ENCODE results near the gene KLF1.
A peak's percentile ranks its signal among the peaks of the same experiment; 100 is the strongest.

KLF1 gene

DNA sequence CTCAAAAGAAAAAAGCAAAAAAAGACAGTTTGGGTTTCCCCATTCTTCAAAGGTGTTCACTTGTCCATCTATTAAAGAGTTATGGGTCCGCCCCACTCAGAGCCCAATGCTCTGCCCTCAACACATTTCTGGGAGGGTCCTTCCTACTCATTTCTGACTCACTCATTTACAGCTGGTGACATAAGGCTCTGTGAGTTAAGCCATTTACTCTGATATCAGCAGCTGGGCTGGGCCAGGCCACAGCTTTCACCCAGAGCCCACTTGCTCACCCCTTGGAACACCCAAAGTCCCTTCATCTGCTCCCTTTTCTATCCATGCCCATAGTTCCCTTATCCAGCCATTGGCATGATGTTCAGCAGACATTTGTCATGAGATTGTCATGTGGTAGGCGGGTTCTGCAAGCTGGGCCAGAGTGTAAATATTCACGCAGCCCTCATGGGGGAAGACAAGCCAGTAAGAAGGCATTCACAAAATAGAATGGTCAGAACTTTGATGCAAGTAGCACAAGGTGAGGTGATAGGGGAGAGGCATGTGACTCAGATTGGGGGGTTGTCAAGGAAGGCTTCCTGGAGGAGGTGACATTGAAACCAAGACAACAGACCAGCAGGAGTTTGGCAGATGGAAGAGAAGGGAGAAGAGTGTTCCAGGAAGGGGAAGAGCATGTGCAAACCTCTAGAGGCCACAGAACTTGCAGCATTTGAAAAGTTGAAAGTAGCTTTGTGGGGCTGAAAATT lies 42.8 kb downstream of the KLF1 start:
- no peaks in the 10 kb centered on the region for H3K9me3 ChIP-seq (ENCODE audit: insufficient read depth, low read length)
- no peak for TF ChIP-seq ZNF274 (IDR thresholded peaks at IDR 0.05; ENCODE audit: low read depth, low read length)
- TF ChIP-seq SUZ12 (IDR thresholded peaks at IDR 0.05; ENCODE audit: extremely low read depth, insufficient read depth, insufficient read length), result no peak
- TF ChIP-seq YY1 (IDR thresholded peaks at IDR 0.05; ENCODE audit: insufficient read depth, insufficient read length), result no peak
- no peak overlapping the region for H3K9ac ChIP-seq (ENCODE audit: insufficient read length, low read depth)
- H3K27me3 ChIP-seq (ENCODE audit: insufficient read depth, insufficient read length), result peaks cover 24% of the 10 kb centered on the region
- no peak for DNase-seq (ENCODE audit: low read depth, low spot score)
- H3K4me1 ChIP-seq (ENCODE audit: insufficient read depth, insufficient read length), result peaks cover 17% of the 10 kb centered on the region
- no peaks in the 10 kb centered on the region for H3K36me3 ChIP-seq (ENCODE audit: insufficient read depth, insufficient read length, low read length)
- H3K4me3 ChIP-seq (ENCODE audit: insufficient read length, low read depth), result no peak overlapping the region

DNA sequence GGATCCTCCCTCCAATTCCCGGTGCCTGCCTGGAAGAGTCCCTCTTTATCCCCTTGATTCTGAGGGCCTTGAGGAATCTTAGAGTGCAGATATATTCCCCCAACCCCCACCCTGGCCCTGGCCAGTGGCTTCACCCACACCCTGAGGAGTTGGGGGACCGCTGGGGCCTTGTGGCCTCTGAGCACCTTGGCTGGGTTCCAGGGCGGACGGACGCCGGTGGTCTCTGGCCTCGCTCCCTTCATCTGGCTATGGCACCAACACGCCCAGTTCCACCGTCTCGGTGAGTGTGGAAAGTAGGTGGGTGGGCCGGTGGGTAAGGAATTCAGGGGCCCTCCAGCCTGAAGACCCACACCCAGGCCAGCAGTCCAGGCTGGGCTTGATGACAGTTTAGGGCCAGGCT lies 43.7 kb downstream of the KLF1 start:
- Histone ChIP-seq H3K4me3 (ENCODE audit: insufficient read length, low read depth) (no peak overlapping the region), H3K36me3 (ENCODE audit: insufficient read depth, insufficient read length, low read length) (no peaks in the 10 kb centered on the region), H3K9me3 (ENCODE audit: insufficient read depth, low read length) (no peaks in the 10 kb centered on the region), H3K27me3 (ENCODE audit: insufficient read depth, insufficient read length) (peaks cover 32% of the 10 kb centered on the region), H3K9ac (ENCODE audit: insufficient read length, low read depth) (no peak overlapping the region), H3K4me1 (ENCODE audit: insufficient read depth, insufficient read length) (peaks cover 21% of the 10 kb centered on the region)
- TF ChIP-seq SUZ12 (IDR thresholded peaks at IDR 0.05; ENCODE audit: extremely low read depth, insufficient read depth, insufficient read length), result no peak
- no peak for TF ChIP-seq ZNF274 (IDR thresholded peaks at IDR 0.05; ENCODE audit: low read depth, low read length)
- TF ChIP-seq YY1 (IDR thresholded peaks at IDR 0.05; ENCODE audit: insufficient read depth, insufficient read length), result no peak
- DNase-seq (ENCODE audit: low read depth, low spot score), result no peak

DNA sequence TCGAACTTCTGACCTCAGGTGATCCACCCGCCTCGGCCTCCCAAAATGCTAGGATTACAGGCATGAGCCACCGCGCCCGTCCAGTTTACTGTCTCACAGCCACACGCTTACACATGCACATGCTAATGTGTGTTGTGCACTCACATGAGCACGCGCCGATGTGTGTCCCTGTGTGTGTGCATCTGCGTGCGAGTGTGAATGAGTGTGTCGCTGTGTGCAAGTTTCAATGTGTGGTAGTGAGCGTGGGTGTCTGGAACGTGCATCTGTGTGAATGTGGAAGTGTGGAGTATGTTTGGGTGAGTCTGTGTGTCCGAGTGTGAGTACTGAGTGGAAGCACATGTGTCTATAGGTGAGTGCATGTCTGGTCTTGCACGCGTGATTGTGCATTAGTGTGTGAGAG lies 44.5 kb downstream of the KLF1 start:
- Histone ChIP-seq H3K36me3 (ENCODE audit: insufficient read depth, insufficient read length, low read length) (no peaks in the 10 kb centered on the region), H3K27me3 (ENCODE audit: insufficient read depth, insufficient read length) (peaks cover 30% of the 10 kb centered on the region), H3K4me3 (ENCODE audit: insufficient read length, low read depth) (no peak overlapping the region), H3K9me3 (ENCODE audit: insufficient read depth, low read length) (no peaks in the 10 kb centered on the region), H3K4me1 (ENCODE audit: insufficient read depth, insufficient read length) (peaks cover 20% of the 10 kb centered on the region), H3K9ac (ENCODE audit: insufficient read length, low read depth) (no peak overlapping the region)
- TF ChIP-seq YY1 (IDR thresholded peaks at IDR 0.05; ENCODE audit: insufficient read depth, insufficient read length), result no peak
- TF ChIP-seq SUZ12 (IDR thresholded peaks at IDR 0.05; ENCODE audit: extremely low read depth, insufficient read depth, insufficient read length), result no peak
- no peak for TF ChIP-seq ZNF274 (IDR thresholded peaks at IDR 0.05; ENCODE audit: low read depth, low read length)
- no peak for DNase-seq (ENCODE audit: low read depth, low spot score)

DNA sequence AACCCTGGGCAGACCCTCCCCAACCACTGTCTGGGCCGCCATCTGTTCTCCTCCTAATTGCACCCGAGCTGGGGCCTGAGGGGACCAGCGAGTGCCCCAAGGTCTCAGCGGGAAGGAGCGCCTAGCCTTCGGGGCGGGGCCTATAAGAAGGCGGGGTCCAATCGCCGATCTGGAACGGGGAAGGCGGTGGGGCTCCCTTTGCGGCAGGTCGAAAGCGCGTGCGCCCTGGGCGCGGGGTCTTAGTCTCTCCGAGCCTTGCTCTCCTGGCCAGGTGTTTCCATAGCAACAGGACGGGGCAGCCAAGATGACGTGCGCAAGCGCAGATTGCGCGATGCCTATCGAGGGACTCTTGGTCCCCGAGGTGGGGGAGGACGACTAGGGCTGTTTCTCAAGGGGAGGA lies 45.9 kb downstream of the KLF1 start:
- peak overlapping the region; percentile 21 for H3K4me3 ChIP-seq (ENCODE audit: insufficient read length, low read depth)
- peak overlapping the region; percentile 9 for H3K9ac ChIP-seq (ENCODE audit: insufficient read length, low read depth)
- H3K36me3 ChIP-seq (ENCODE audit: insufficient read depth, insufficient read length, low read length), result no peaks in the 10 kb centered on the region
- no peaks in the 10 kb centered on the region for H3K9me3 ChIP-seq (ENCODE audit: insufficient read depth, low read length)
- peak; percentile 88 for DNase-seq (ENCODE audit: low read depth, low spot score)
- H3K27me3 ChIP-seq (ENCODE audit: insufficient read depth, insufficient read length), result peaks cover 24% of the 10 kb centered on the region
- H3K4me1 ChIP-seq (ENCODE audit: insufficient read depth, insufficient read length), result peaks cover 20% of the 10 kb centered on the region
- TF ChIP-seq ZNF274 (IDR thresholded peaks at IDR 0.05; ENCODE audit: low read depth, low read length) (no peak), YY1 (IDR thresholded peaks at IDR 0.05; ENCODE audit: insufficient read depth, insufficient read length) (no peak), SUZ12 (IDR thresholded peaks at IDR 0.05; ENCODE audit: extremely low read depth, insufficient read depth, insufficient read length) (no peak)

DNA sequence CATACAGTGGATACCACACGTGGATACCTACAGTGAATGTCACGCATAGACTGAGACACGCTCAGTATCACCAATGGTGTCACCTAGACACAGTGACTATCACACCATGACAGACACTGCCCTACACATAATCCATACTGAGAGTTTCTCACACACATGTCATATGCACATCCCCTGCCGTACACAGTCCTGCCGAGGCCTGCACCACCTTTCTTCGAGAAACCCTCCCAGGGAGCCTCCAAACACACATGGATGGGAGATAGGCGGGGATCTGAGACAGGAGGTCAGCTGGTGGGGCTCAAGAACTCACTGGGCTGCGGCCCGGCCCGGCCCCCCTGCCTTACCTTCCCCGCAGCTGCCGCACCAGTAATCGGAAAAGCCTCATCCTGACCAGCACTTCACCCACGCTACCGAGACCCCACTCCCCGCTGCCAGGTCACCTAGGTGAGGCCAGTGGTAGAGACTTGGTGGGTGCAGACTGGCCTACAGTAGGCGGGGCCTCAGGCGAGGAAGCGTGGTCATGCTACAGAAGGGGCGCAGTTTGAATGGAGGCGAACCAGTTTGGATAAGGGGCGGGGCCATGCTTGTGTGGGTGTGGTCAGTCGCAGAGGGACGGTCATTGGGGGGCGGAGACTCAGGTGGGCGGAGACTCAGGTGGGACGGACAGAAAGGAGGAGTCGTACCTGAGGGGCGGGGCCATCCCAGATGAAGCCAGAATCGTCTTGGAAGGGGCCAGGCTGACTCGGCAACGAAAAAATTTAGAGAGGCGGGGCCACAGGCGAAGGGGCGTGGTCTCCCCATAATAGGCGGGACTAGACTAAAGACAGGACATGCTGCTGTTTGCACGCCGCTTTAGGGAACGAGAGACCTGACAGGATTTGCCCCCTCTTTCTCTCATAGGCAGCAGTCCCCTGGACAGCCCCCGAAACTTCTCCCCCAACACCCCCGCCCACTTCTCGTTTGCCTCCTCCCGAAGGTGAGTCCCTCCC lies 46.6 kb downstream of the KLF1 start:
- Histone ChIP-seq H3K4me1 (ENCODE audit: insufficient read depth, insufficient read length) (peaks cover 20% of the 10 kb centered on the region), H3K36me3 (ENCODE audit: insufficient read depth, insufficient read length, low read length) (no peaks in the 10 kb centered on the region), H3K27me3 (ENCODE audit: insufficient read depth, insufficient read length) (peaks cover 26% of the 10 kb centered on the region), H3K9me3 (ENCODE audit: insufficient read depth, low read length) (no peaks in the 10 kb centered on the region), H3K9ac (ENCODE audit: insufficient read length, low read depth) (peak overlapping the region; percentile 9), H3K4me3 (ENCODE audit: insufficient read length, low read depth) (peak overlapping the region; percentile 21)
- DNase-seq (ENCODE audit: low read depth, low spot score), result peak; percentile 94
- no peak for TF ChIP-seq YY1 (IDR thresholded peaks at IDR 0.05; ENCODE audit: insufficient read depth, insufficient read length)
- TF ChIP-seq SUZ12 (IDR thresholded peaks at IDR 0.05; ENCODE audit: extremely low read depth, insufficient read depth, insufficient read length), result no peak
- no peak for TF ChIP-seq ZNF274 (IDR thresholded peaks at IDR 0.05; ENCODE audit: low read depth, low read length)

DNA sequence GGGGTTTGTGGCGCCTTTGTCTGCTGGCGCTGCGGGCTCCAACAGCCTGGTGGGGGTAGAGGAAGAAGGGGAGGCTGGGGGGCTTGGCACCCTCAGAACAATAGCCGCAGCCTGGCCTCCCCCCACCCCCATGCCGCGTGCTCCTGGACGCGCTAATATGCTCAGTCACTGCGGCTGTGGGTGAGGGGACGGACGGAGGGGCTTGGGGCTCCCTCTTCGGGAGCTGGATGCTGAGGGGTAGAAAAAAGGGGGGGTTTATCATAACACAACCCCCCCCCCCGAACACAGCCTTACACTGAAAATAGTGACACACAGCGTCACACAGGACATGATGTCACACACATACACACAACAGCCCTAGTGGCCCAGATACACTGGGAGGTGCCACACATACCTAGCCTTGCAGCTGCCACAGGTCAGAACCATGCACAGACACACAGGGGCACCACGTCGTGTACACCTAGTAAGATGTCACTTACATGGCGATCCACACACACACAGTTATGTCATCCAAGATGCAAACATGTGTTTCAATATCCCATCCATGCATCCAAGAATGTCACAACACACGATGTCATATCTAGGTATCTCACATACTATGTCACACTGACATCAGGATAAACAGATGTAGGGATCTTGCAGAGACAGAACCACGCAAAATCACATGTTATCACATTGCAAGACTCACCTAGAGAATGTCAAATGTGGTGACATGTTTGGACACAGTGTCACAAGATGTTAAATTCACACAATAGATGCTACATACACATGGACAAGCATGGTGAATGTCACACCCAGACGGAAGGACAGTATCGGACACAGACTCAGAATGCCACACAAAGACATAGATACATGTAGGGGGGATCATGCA lies 47.9 kb downstream of the KLF1 start:
- TF ChIP-seq SUZ12 (IDR thresholded peaks at IDR 0.05; ENCODE audit: extremely low read depth, insufficient read depth, insufficient read length), result no peak
- Histone ChIP-seq H3K4me3 (ENCODE audit: insufficient read length, low read depth) (peak overlapping the region; percentile 45), H3K9me3 (ENCODE audit: insufficient read depth, low read length) (no peaks in the 10 kb centered on the region), H3K9ac (ENCODE audit: insufficient read length, low read depth) (peak overlapping the region; percentile 36), H3K27me3 (ENCODE audit: insufficient read depth, insufficient read length) (peaks cover 38% of the 10 kb centered on the region), H3K4me1 (ENCODE audit: insufficient read depth, insufficient read length) (peaks cover 15% of the 10 kb centered on the region), H3K36me3 (ENCODE audit: insufficient read depth, insufficient read length, low read length) (no peaks in the 10 kb centered on the region)
- no peak for DNase-seq (ENCODE audit: low read depth, low spot score)
